Measurements from ENCODE around the gene MBL2.

Gene MBL2

GRCh38 chr10:52805414-52806285, 33.1 kb upstream of the MBL2 start:
- no peak for DNase-seq (ENCODE audit: low spot score)
- no peak for TF ChIP-seq CTCF (IDR thresholded peaks at IDR 0.05)
- Histone ChIP-seq H3K4me3 (no peak overlapping the region), H3K27ac (no peak overlapping the region)

- H3K4me3 ChIP-seq, result no peak overlapping the region
- H3K27ac ChIP-seq, result no peak overlapping the region
- TF ChIP-seq CTCF (IDR thresholded peaks at IDR 0.05), result no peak
- no peak for DNase-seq (ENCODE audit: low spot score)
Measured at GRCh38 chr10:52801947-52802346, 29.4 kb upstream of the MBL2 start.

GRCh38 chr10:52786098-52786497, 13.5 kb upstream of the MBL2 start:
- no peak for DNase-seq (ENCODE audit: low spot score)
- Histone ChIP-seq H3K27ac (no peak overlapping the region), H3K4me3 (no peak overlapping the region)
- TF ChIP-seq CTCF (IDR thresholded peaks at IDR 0.05), result no peak

GRCh38 chr10:52785418-52785817, 12.8 kb upstream of the MBL2 start:
- Histone ChIP-seq H3K4me3 (no peak overlapping the region), H3K27ac (no peak overlapping the region)
- TF ChIP-seq CTCF (IDR thresholded peaks at IDR 0.05), result no peak
- DNase-seq (ENCODE audit: low spot score), result no peak

GRCh38 chr10:52783726-52784125, 11.1 kb upstream of the MBL2 start:
- no peak overlapping the region for H3K27ac ChIP-seq
- DNase-seq (ENCODE audit: low spot score), result no peak
- TF ChIP-seq CTCF (IDR thresholded peaks at IDR 0.05), result no peak
- H3K4me3 ChIP-seq, result no peak overlapping the region

- H3K4me3 ChIP-seq, result no peak overlapping the region
- no peak for TF ChIP-seq CTCF (IDR thresholded peaks at IDR 0.05)
- H3K27ac ChIP-seq, result no peak overlapping the region
- DNase-seq (ENCODE audit: low spot score), result no peak
Measured at GRCh38 chr10:52782554-52782953, 10.0 kb upstream of the MBL2 start.

Data from coronary artery (tissue), 2 donors.